GM12891 (cell line): ENCODE results near the gene UBXN2A.

Source experiments
- DNase-seq: peaks from one replicate; pipeline ENCODE4 v3.0.0; 2011; ENCODE audit warnings: low spot score; ENCODE audit not compliant: insufficient read length
- FAIRE-seq: peaks from 2 replicates; lab custom pipeline; 2011; peaks lifted over from hg19 to GRCh38; lab: Jason Lieb, UNC
- PAX5 ChIP-seq: IDR thresholded peaks from 2 replicates; pipeline ENCODE4 v1.6.1; 2011; ENCODE audit warnings: low read length, moderate library complexity, mild to moderate bottlenecking; ENCODE audit not compliant: insufficient read depth, severe bottlenecking
- POLR2A ChIP-seq: IDR thresholded peaks from 2 replicates; pipeline ENCODE4 v1.6.1; 2011; ENCODE audit warnings: low read depth, low read length, control low read depth
- POLR2AphosphoS5 ChIP-seq: IDR thresholded peaks from 2 replicates; pipeline ENCODE4 v1.6.1; 2011; ENCODE audit warnings: low read depth, low read length, control low read depth
- POU2F2 ChIP-seq: IDR thresholded peaks from 2 replicates; pipeline ENCODE4 v1.6.1; 2011; ENCODE audit warnings: low read depth, mild to moderate bottlenecking, control low read depth, low read length, moderate library complexity
- SPI1 ChIP-seq: IDR thresholded peaks from 2 replicates; pipeline ENCODE4 v1.6.1; 2011; ENCODE audit warnings: low read depth, low read length, control low read depth
- TAF1 ChIP-seq: IDR thresholded peaks from 2 replicates; pipeline ENCODE4 v1.6.1; 2011; ENCODE audit warnings: low read depth, low read length, control low read depth

Gene UBXN2A

GRCh38 chr2:23912054-23912453, 28.2 kb upstream of the UBXN2A start:
- DNase-seq (no peak), FAIRE-seq (no peak)
- TF ChIP-seq POLR2A (no peak), TAF1 (no peak)

DNA sequence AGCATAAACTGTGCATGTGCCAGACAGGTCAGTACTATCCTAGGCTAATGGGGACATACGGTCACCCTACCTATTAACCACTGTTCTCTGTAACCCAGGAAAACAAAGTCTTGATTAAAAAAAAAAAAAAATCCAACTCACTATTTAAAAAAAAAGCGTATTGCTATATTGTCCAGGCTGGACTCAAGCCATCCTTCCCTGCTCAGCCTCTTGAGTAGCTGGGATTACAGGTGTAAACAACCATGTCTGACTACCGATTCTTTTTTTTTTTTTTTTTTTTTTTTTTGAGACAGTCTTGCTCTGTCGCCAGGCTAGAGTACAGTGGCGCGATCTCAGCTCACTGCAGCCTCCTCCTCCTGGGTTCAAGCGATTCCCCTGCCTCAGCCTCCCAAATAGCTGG, 24.9 kb upstream of the UBXN2A start:
- FAIRE-seq: no peak
- DNase-seq: no peak
- no peak for TF ChIP-seq SPI1
- no peak for TF ChIP-seq PAX5

- TF ChIP-seq TAF1 (no peak), PAX5 (no peak), SPI1 (0 out of 2 replicates have a peak, but pooled peaks have one; percentile 37)
- peak; percentile 52 for FAIRE-seq
- DNase-seq: no peak
These were observed 23.4 kb upstream of the UBXN2A start for GRCh38 chr2:23916727-23917405.

DNA sequence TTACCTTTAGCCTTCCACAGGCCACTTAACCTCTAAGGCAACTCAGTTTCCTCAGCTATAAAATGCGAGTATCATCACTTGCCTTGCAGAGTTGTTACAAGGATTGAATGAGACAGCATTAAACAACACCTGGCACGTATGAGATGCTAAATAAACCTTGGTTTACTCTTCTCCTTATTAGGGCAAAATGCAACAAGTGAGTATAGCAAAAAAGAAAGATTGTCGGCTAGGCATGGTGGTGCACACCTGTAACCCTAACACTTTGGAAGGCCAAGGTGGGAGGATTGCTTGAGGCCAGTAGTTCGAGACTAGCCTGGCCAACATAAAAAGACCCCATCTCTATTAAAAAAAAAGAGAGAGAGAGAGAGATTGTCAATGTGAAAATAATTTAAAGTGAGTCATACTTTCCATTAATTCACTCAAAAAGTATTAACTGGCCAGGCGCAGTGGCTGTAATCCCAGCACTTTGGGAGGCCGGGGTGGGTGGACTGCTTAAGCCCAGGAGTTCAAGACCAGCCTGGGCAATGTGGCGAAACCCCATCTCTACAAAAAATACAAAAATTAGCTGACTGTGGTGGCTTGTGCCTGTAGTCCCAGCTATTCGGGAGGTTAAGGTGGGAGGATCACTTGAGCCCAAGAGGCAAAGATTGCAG, 21.3 kb upstream of the UBXN2A start:
- TF ChIP-seq SPI1 (no peak), POLR2A (no peak), PAX5 (no peak), POLR2AphosphoS5 (no peak), POU2F2 (no peak), TAF1 (no peak)
- no peak for DNase-seq

DNA sequence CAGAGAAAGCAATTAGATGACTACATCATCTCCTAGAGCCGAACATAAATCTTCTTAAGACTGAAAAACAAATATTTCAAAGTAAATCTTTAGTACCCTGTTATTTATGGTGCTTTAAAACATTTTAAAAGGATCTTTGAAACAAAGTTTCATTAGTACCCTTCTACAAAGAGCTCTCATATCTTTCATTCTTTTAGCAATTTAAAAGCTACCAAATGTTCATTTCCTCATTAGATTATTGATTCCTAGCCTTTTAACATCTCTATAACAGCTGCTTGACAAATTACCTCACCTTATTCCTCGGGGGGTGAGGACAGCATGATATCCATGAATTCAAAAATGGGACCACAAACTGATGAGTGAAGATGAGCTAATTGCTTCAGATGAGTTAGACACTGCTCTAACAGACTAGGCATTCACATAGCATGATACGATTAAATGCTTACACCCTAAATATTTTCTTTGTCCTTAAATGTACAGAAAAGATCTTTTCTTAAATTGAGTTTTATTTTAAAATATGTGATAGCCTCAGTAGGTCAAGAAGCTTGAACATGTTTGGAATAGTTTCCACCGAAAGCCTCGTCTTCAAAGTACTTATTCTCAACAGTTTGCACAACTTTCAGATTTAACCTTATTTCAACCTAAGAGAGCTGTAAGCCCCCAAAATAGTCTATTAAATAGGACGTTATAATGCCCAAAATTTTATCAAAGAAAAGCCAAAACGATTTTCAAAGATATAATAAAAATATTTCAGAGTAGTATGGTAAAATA, 15.5 kb upstream of the UBXN2A start:
- no peak for TF ChIP-seq PAX5
- no peak for TF ChIP-seq TAF1
- no peak for TF ChIP-seq POU2F2
- no peak for TF ChIP-seq POLR2AphosphoS5
- no peak for TF ChIP-seq POLR2A
- TF ChIP-seq SPI1: no peak
- no peak for DNase-seq
- no peak for FAIRE-seq

More for the DNA sequence above, 21.3 kb upstream of the UBXN2A start:
- peak; percentile 50 for FAIRE-seq

DNA sequence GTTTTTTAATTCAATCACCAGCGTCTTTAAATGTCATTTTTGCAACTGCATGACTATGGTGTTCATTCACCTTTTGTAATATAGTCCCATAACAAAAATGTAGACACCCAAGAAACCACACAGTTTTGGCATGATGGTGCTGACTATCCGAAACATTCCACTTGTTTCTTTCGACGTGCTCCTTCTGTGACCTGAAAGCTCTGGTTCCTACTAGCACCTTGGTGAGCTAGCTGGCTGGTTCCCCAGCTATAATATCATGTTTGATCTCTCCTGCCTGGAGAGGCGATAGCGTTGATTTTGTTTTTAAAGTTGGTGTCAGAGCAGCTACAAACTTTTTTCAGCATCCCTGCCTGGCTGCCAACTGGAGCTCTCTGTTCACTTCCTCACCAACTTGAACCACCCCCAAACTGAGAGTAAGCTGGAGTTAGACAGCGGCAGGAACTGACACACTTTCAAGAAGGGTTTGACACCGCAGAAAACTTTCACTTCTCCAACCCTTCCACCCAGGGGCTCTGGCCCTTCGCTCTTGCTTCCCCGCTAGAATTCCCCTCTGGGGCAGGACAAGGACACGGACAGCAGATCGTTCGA, 14.5 kb upstream of the UBXN2A start:
- peak; percentile 54 for DNase-seq
- FAIRE-seq: peak; percentile 97
- TF ChIP-seq POLR2AphosphoS5 (peak; percentile 93), POU2F2 (0 out of 2 replicates have a peak, but pooled peaks have one; percentile 48), SPI1 (peak; percentile 99), PAX5 (no peak), TAF1 (peak; percentile 92), POLR2A (peak; percentile 93)

- peak; percentile 23 for DNase-seq
- TF ChIP-seq TAF1 (no peak), POU2F2 (no peak), POLR2AphosphoS5 (no peak), POLR2A (no peak), PAX5 (no peak)
- no peak for FAIRE-seq
These were observed 13.9 kb upstream of the UBXN2A start for GRCh38 chr2:23926290-23926749.

- FAIRE-seq (peak; percentile 95), DNase-seq (peak; percentile 84)
- TF ChIP-seq TAF1: peak; percentile 88
- no peak; the same call in 1 of the 2 replicates for TF ChIP-seq POU2F2
- peak; percentile 94 for TF ChIP-seq POLR2A
- TF ChIP-seq SPI1: no peak
- peak; percentile 92 for TF ChIP-seq POLR2AphosphoS5
- TF ChIP-seq PAX5: peak; percentile 84
These were observed 13.3 kb upstream of the UBXN2A start, which contains the start of gene ATAD2B for GRCh38 chr2:23926750-23927571. Gene ATAD2B, minus strand, starts transcription at chr2:23927123. Its CDS starts 353 bp downstream, at chr2:23926770.

GRCh38 chr2:23934259-23934658, 6.0 kb upstream of the UBXN2A start:
- no peak for TF ChIP-seq POLR2A
- TF ChIP-seq TAF1: no peak
- TF ChIP-seq SPI1: no peak
- TF ChIP-seq POLR2AphosphoS5: no peak
- no peak for TF ChIP-seq POU2F2
- no peak for TF ChIP-seq PAX5
- FAIRE-seq: no peak

More at GRCh38 chr2:23934259-23934658, 6.0 kb upstream of the UBXN2A start:
- no peak for DNase-seq
